HG02981 (cell line): ENCODE data around the gene OR10A5.
"Not testable (repeated sequence)": the region's sequence is repeated elsewhere in the genome, so short reads cannot be mapped to it uniquely, and the experiment has no call there.

Experiments
- ATAC-seq: cut with Tn5 transposase; IDR thresholded peaks from one replicate; pipeline ENCODE4 v1.9.1; 2021; ENCODE audit warnings: mild to moderate bottlenecking, moderate library complexity; ENCODE audit not compliant: unreplicated experiment

The OR10A5 gene, protein sequence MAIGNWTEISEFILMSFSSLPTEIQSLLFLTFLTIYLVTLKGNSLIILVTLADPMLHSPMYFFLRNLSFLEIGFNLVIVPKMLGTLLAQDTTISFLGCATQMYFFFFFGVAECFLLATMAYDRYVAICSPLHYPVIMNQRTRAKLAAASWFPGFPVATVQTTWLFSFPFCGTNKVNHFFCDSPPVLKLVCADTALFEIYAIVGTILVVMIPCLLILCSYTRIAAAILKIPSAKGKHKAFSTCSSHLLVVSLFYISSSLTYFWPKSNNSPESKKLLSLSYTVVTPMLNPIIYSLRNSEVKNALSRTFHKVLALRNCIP

GRCh38 chr11:6845383-6845782 is at the start of gene OR10A5:
Gene OR10A5 (plus strand): TSS chr11:6845683. CDS start chr11:6845683, 0 bp downstream.
- no peak for ATAC-seq

DNA sequence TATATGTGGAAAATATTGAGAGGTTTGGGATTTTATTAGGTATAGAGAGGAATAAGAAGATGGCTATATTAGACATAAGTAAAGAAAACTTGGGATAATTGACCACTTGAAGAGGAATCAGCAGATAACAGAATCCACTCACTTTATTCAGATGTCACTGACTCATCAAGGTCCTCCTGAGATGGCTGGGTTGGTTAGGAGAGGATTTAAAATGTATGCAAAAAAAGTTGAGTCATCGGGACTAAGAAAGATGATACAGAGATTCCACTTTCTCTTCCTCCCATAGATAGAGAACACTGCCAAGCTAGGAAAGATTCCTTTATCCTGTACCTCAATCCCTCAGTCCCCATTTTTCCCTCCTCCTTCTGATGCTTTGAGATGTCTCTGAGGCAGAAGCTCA is 46.1 kb upstream of the OR10A5 start, which contains the start of gene OR6A2:
Gene OR6A2 (minus strand): TSS at position 288 of the 400 bp plus-strand sequence. CDS start 3,981 bp downstream, outside the sequence.
- ATAC-seq = no peak

DNA sequence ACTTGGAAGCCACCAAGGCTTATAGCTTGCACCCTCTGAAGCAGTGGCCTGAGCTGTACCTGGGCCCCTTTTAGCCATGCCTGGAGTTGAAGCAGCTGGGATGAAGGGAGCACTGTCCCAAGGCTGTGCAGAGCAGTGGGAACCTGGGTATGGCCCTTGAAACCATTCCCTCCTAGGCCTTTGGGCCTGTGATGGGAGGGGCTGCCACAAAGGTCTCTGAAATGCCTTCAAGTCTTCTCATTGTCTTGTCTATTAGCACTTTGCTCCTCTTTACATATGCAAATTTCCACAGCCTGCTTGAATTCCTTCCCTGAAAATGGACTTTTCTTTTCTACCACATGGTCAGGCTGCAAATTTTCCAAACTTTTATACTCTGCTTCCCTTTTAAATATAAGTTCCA is 44.4 kb upstream of the OR10A5 start:
- not testable (repeated sequence) for ATAC-seq

- peak; percentile 97 for ATAC-seq
These were observed 33.0 kb upstream of the OR10A5 start for GRCh38 chr11:6812390-6813005.

GRCh38 chr11:6813656-6814055 is 31.8 kb upstream of the OR10A5 start:
- no peak for ATAC-seq

GRCh38 chr11:6817694-6818093 is 27.8 kb upstream of the OR10A5 start:
- ATAC-seq = no peak

GRCh38 chr11:6818967-6819366 is 26.5 kb upstream of the OR10A5 start:
- no peak for ATAC-seq

- no peak for ATAC-seq
These were observed 21.2 kb upstream of the OR10A5 start for GRCh38 chr11:6824136-6824823.

DNA sequence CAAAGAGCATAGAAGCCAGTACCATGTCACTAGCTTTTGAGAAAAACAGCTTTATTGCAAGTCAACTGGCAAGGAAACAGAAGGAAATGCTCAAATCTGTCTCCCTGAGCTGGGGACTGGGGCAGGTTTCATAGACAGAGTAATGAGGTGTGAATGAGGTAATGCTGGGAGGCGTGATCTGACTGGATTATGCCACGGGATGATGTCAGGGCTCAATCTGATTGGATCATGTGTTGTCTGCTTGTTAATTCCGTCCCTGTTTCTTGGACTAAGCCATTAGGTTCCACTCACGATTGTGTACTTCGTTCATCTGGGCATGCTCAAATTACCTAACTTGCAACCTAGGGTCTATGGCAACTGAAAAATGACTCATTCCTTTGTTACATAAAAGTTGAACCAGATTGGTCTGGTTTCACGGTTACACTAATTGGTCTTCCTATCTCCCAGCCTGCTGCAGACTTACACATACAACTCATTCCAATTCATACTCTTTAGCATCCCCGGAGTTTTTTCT is 20.2 kb upstream of the OR10A5 start:
- ATAC-seq = no peak

GRCh38 chr11:6828103-6828502 is 17.4 kb upstream of the OR10A5 start:
- ATAC-seq = no peak

- no peak for ATAC-seq
These were observed 12.1 kb upstream of the OR10A5 start for GRCh38 chr11:6833356-6833755.

- ATAC-seq = no peak
These were observed 11.5 kb upstream of the OR10A5 start for GRCh38 chr11:6834021-6834420.

DNA sequence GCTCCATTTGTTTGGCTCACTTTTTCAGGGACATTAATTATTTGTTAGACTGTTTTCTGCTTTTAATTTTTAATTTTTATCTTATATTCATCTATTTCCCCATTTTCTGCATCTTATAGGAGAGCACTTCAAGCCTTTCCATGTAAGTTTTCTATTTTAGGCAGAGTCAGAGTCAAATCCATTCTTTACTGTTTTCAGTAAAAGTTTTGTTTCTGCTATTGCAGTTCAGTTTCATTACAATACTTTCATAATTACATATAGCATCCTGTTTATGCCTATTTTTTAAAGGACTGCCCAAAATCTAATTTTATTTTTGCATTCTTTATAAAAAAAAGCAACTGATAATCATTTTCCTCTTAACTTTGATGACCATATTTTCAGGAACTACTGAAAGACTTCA is 3.8 kb upstream of the OR10A5 start:
- ATAC-seq = no peak

DNA sequence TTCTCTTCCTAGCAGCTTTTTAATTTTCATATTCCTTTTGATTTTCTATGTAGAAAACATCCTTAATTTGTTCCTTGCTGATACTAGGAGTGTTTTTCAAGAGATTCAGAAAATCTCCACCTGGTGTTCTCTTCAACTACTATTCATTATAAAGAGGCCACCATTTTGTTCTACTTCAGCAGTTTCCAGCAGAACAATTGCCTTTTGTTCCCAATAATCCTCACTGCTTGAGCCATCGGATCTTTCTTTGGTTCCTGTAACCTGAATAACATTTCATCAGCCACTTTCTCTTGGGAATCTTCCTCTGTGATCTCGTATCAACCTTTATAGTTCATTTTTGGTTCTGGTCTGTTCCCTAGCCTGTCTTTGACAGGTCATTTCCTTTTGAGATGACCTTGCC is 1.8 kb upstream of the OR10A5 start:
- ATAC-seq = no peak

DNA sequence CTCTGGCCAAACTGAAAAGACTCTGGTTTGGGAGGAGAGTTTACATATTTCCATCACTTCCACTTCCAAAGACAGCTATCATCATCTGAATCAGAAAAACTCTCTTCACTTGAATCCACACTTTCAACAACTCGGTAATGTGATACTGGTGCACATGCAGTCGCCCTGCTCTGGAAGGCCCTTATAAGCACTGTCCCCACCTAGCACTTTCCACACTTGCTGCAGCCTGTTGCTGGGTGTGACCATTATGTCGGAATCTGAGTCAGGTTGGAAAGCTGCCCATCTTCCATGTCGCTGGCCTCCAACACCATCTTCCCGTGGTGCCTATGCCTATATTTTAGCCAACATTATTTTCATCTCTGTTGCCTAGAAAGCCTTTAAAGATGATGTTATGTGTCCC is 1.1 kb upstream of the OR10A5 start:
- no peak for ATAC-seq

GRCh38 chr11:6850526-6850925 is 5.0 kb downstream of the OR10A5 start:
- ATAC-seq = no peak

DNA sequence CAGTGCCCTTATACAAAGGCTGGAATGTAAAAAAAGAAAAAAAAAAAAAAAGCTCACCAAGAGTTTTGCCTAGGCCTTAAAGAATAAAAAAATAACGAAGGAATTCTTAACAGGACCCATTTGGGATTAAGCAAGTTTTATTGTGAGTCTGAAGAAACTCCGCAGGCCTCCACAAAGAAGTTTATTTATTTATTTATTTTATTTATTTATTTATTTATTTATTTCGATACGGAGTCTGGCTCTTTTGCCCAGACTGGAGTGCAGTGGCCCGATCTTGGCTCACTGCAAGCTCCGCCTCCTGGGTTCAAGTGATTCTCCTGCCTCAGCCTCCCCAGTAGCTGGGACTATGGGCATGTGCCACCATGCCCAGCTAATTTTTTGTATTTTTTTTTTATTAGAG is 9.3 kb downstream of the OR10A5 start:
- not testable (repeated sequence) for ATAC-seq

DNA sequence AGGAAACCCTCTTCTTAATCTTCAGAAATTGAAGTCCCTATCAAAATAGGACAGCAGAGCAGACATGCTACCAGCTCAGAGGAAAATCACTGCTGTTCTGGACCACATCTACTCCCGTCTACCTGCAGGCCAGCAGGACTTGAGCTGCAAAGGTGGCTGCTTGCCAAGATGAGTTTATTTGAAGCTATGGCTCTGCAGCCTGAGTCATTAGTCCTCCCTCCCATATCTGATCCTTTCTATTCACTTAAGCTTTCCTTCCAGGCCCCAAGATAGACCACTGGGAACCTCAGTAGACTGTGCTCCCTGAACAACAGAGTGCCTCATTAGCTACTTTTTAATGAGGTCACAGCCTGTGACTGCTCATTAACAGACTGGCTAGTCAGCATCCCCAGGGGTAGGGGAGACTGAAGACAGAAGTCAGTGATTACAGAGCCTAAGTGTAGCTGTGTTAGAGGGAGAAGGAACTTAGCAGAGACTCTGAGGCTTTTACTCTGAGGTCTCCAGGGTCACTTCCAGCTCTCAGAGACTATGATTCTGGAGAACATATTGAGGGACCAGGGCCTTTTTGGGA is 10.6 kb downstream of the OR10A5 start:
- no peak for ATAC-seq

DNA sequence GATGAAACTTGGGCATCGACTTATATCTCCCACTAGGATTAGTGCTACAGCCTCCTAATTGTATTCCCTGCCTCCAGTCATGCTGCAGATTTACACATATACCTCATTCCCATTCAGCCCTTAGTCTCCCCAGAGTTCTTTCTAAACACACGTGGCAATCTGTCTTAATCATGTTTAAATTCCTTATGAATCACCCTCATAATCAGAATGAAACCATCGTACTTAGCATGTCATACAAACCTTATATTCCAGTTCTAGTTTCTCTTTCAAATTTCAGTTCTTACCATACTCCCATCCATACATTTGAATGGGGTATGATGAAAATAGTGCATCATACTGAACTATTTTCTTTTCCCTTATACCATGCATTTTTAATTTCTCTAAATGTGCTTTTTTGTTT is 11.4 kb downstream of the OR10A5 start:
- no peak for ATAC-seq

- ATAC-seq = no peak
These were observed 17.5 kb downstream of the OR10A5 start, which contains the start of gene OR10A2 for GRCh38 chr11:6862961-6863360. Gene OR10A2 (plus strand): TSS chr11:6863057. CDS start chr11:6869755, 6,698 bp downstream.

GRCh38 chr11:6864438-6864837 is 19.0 kb downstream of the OR10A5 start:
- ATAC-seq = no peak
